ENCODE data around the gene MOCS1. TPM values are rescaled to one million over a fixed set of nuclear protein-coding genes. Genes with fewer than 3 reads are reported as not detected.

Gene MOCS1
- total and polyA plus RNA-seq, 2 donors (not counting 1 experiment from before 2014, with no cell fraction given): 0.15 TPM; not detected in 1

- no peaks in the 10 kb centered on the region for H3K4me1 Mint-ChIP-seq
- Histone ChIP-seq H2AFZ (ENCODE audit: insufficient read depth, low read depth, low read length, poor library complexity, severe bottlenecking) (no peak overlapping the region), H3K79me2 (ENCODE audit: control insufficient read depth, insufficient read depth, low read length) (no peaks in the 10 kb centered on the region), H3K9me3 (ENCODE audit: control extremely low read depth in 1 of 3, control insufficient read depth in 2 of 3, insufficient read depth in 1 of 3, low read length in 2 of 3) (peaks cover 0 to 19% (median 0%) of the 10 kb centered on the region in 3 donors), H3K27ac (ENCODE audit: low read length in 2 of 2) (no peak overlapping the region), H4K20me1 (ENCODE audit: control insufficient read depth, insufficient read depth, low read length, poor library complexity, severe bottlenecking) (no peaks in the 10 kb centered on the region), H3K9ac (ENCODE audit: low read length) (no peak overlapping the region), H3K36me3 (replicated peaks in 1 of 2; ENCODE audit: control extremely low read depth in 1 of 2, control insufficient read depth in 1 of 2, extremely low read depth in 1 of 2, insufficient read depth in 2 of 2, low read length in 1 of 2) (no peaks in the 10 kb centered on the region), H3K4me3 (ENCODE audit: control extremely low read depth in 1 of 5, extremely low read depth in 1 of 5, insufficient read depth in 1 of 5, low read depth in 2 of 5, low read length in 4 of 5) (no peak overlapping the region), H3K4me1 (ENCODE audit: control insufficient read depth in 2 of 2, insufficient read depth in 2 of 2, low read length in 2 of 2) (no peaks in the 10 kb centered on the region), H3K4me2 (replicated peaks; ENCODE audit: low read depth, low read length, poor library complexity, severe bottlenecking) (no peak overlapping the region), H3K27me3 (replicated peaks in 1 of 4; ENCODE audit: control extremely low read depth in 1 of 4, control insufficient read depth in 3 of 4, insufficient read depth in 4 of 4, low read length in 3 of 4) (no peaks in the 10 kb centered on the region)
- H3K27me3 Mint-ChIP-seq: no peaks in the 10 kb centered on the region
- no peak overlapping the region for H3K4me3 Mint-ChIP-seq
- DNase-seq (no peak), ATAC-seq (ENCODE audit: low read depth) (no peak)
- 69% methylated on average over 5 of the region's 6 CpGs for WGBS (ENCODE audit: insufficient coverage)
- POLR2A ChIA-PET: no interaction called here
- no peak for TF ChIP-seq EZH2 (IDR thresholded peaks at IDR 0.05; ENCODE audit: borderline replicate concordance, insufficient read depth, low read depth, low read length, poor library complexity, severe bottlenecking)
- no peak for TF ChIP-seq CTCF (IDR thresholded peaks at IDR 0.05)
- H3K27ac Mint-ChIP-seq: no peak overlapping the region
- intact Hi-C loops (cut with micrococcal nuclease): no loop called here
- no peaks in the 10 kb centered on the region for H3K9me3 Mint-ChIP-seq (ENCODE audit: insufficient read depth)
- CTCF ChIA-PET: no interaction called here
Measured at GRCh38 chr6:39923861-39924260, 10.4 kb downstream of the MOCS1 start.

GRCh38 chr6:39923394-39923793 is 10.9 kb downstream of the MOCS1 start:
- ChIA-PET CTCF (no interaction called here), POLR2A (no interaction called here)
- H4K20me1 ChIP-seq (ENCODE audit: control insufficient read depth, insufficient read depth, low read length, poor library complexity, severe bottlenecking): no peaks in the 10 kb centered on the region
- H3K4me2 ChIP-seq (replicated peaks; ENCODE audit: low read depth, low read length, poor library complexity, severe bottlenecking): no peak overlapping the region
- DNase-seq (no peak), ATAC-seq (ENCODE audit: low read depth) (no peak)
- no peak overlapping the region for H3K4me3 Mint-ChIP-seq
- H2AFZ ChIP-seq (ENCODE audit: insufficient read depth, low read depth, low read length, poor library complexity, severe bottlenecking): no peak overlapping the region
- TF ChIP-seq EZH2 (IDR thresholded peaks at IDR 0.05; ENCODE audit: borderline replicate concordance, insufficient read depth, low read depth, low read length, poor library complexity, severe bottlenecking): no peak
- TF ChIP-seq CTCF (IDR thresholded peaks at IDR 0.05): no peak
- H3K36me3 ChIP-seq (replicated peaks in 1 of 2; ENCODE audit: control extremely low read depth in 1 of 2, control insufficient read depth in 1 of 2, extremely low read depth in 1 of 2, insufficient read depth in 2 of 2, low read length in 1 of 2): no peaks in the 10 kb centered on the region
- WGBS (ENCODE audit: insufficient coverage): 66% methylated on average over 4 of the region's 5 CpGs
- H3K27me3 Mint-ChIP-seq: no peaks in the 10 kb centered on the region
- H3K4me1 Mint-ChIP-seq: no peaks in the 10 kb centered on the region
- H3K9me3 ChIP-seq (ENCODE audit: control extremely low read depth in 1 of 3, control insufficient read depth in 2 of 3, insufficient read depth in 1 of 3, low read length in 2 of 3): peaks cover 0 to 19% (median 0%) of the 10 kb centered on the region in 3 donors
- H3K9ac ChIP-seq (ENCODE audit: low read length): no peak overlapping the region
- intact Hi-C loops (cut with micrococcal nuclease): no loop called here
- H3K9me3 Mint-ChIP-seq (ENCODE audit: insufficient read depth): no peaks in the 10 kb centered on the region
- H3K27me3 ChIP-seq (replicated peaks in 1 of 4; ENCODE audit: control extremely low read depth in 1 of 4, control insufficient read depth in 3 of 4, insufficient read depth in 4 of 4, low read length in 3 of 4): no peaks in the 10 kb centered on the region
- H3K4me1 ChIP-seq (ENCODE audit: control insufficient read depth in 2 of 2, insufficient read depth in 2 of 2, low read length in 2 of 2): no peaks in the 10 kb centered on the region
- H3K27ac Mint-ChIP-seq: no peak overlapping the region
- no peak overlapping the region for H3K4me3 ChIP-seq (ENCODE audit: control extremely low read depth in 1 of 5, extremely low read depth in 1 of 5, insufficient read depth in 1 of 5, low read depth in 2 of 5, low read length in 4 of 5)
- H3K27ac ChIP-seq (ENCODE audit: low read length in 2 of 2): no peak overlapping the region
- H3K79me2 ChIP-seq (ENCODE audit: control insufficient read depth, insufficient read depth, low read length): no peaks in the 10 kb centered on the region

All from B cell (primary cell).